Prostate gland (tissue), 2 donors: Measurements from ENCODE around the gene ABHD10.

Source experiments
- POLR2A ChIP-seq: fragments of 450-650 bp; IDR thresholded peaks from one replicate; pipeline ENCODE4 v1.6.1; 2016; ENCODE audit warnings: antibody characterized with exemption, mild to moderate bottlenecking
- TF ChIP-seq, protein P1 (sequence below), 4 experiments: fragments of 200-600 bp in 2 of 4; fragments of 450-650 bp in 2 of 4; sonication (generic) in 2 of 4; IDR thresholded peaks; 1 replicate in 3 of 4; 2 replicates in 1 of 4; pipeline ENCODE4 v1.5.1; 2016 to 2019; ENCODE audit warnings: antibody characterized with exemption in 4 of 4, mild to moderate bottlenecking in 2 of 4, moderate library complexity in 2 of 4

DNA sequence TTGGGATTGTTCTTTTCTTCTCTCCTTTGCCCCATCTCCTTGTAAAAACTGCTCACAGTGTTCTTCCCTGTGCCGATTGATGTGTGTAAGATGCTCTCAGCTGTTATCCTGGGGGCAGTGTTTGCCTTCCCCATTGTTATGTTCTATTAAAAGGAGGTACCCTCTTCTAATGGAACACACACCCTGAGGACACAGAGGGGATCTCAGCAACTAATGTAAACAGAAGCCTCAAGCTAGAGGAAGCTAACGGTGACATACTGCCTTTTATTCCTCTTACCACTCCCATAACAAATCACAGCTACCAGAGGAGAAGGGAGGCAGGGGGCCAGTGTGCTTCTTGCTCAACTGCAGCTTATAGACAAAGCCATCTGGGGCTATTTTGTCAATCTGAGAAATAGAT is 22.1 kb downstream of the ABHD10 start:
- TF ChIP-seq, protein P1, sequence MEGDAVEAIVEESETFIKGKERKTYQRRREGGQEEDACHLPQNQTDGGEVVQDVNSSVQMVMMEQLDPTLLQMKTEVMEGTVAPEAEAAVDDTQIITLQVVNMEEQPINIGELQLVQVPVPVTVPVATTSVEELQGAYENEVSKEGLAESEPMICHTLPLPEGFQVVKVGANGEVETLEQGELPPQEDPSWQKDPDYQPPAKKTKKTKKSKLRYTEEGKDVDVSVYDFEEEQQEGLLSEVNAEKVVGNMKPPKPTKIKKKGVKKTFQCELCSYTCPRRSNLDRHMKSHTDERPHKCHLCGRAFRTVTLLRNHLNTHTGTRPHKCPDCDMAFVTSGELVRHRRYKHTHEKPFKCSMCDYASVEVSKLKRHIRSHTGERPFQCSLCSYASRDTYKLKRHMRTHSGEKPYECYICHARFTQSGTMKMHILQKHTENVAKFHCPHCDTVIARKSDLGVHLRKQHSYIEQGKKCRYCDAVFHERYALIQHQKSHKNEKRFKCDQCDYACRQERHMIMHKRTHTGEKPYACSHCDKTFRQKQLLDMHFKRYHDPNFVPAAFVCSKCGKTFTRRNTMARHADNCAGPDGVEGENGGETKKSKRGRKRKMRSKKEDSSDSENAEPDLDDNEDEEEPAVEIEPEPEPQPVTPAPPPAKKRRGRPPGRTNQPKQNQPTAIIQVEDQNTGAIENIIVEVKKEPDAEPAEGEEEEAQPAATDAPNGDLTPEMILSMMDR (IDR thresholded peaks at IDR 0.05): no peak
- TF ChIP-seq POLR2A: no peak
